Activated T-cell treated with anti-CD3 and anti-CD28 coated beads, Interleukin-2, amount 50 U/mL, for 1 hour (primary cell): ENCODE measurements around the gene SYNDIG1.

Source experiments
- DNase-seq: peaks from one replicate; pipeline ENCODE4 v3.0.0-alpha.2; 2020

The SYNDIG1 gene

DNA sequence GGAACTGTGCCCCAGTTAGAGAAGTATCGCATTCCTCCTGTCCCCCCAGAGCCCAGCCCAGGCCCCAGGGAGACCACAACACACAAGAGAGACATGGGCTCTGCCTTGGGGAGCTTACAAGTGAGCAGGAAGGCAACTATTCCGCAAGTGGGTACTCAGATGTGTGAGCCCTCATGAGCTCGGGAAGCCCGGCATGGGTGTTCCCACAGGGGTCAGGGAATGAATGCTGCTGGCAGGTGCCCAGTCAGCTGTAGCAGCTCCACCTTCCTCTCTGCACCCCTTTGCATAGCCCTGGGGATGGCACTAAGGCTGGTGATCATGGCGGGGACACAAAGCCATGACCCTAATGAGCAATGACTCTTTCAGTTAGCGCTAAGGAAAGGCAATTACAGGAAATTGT lies 194.1 kb downstream of the SYNDIG1 start:
- DNase-seq = no peak

GRCh38 chr20:24664266-24664986 lies 195.0 kb downstream of the SYNDIG1 start:
- DNase-seq = no peak

DNA sequence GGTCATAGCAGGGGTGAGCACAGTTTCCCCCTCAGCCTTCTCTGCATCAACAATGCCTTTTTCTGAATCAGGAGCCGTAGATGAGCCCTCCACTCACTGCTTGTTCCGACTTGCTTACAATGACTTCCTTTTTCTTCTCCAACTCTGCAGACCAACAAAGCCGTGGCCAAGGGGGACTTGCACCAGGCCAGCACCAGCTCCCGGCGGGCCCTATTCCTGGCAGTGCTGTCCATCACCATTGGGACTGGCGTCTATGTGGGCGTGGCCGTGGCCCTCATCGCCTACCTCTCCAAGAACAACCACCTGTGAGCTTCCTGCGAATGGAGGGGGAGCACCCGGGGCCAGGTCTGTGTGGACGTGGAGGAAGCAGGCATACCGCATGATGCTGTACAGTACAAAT lies 195.8 kb downstream of the SYNDIG1 start:
- DNase-seq = no peak

DNA sequence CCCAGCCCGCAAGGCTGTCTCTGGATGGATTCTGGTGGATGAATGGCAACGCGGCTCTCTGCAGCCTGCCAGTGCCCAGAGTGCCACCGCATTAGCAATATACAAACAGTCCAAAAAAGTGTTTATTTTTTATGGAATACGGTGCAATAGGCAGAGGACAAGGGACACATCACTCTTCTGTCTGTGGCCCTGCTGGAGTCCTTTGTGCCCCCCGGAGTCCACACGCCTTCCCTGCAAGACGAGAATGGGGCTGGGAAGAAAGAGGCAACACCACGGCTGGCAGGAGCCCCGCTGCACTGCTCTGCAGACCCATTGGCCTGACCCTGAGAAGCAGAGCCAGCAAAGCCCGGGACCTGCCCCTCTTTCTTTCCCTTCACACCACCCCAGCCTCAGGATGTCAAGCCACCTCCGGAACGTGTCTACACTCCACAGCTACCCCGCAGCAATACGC lies 196.3 kb downstream of the SYNDIG1 start:
- DNase-seq = no peak

GRCh38 chr20:24667689-24668383 lies 198.4 kb downstream of the SYNDIG1 start:
- DNase-seq = no peak

DNA sequence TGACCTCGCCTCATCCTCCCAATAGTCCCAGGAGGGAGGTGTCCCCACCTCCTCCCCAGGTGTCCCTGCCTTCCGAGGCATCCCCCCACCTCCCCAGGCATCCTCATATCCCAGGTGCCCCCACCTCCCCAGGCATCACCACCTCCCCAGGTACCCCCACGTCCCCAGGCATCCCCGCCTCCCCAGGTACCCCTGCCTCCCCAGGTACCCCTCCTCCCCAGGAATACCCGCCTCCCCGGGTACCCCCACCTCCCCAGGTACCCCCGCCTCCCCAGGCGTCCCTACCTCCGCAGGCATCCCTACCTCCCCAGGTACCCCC lies 198.9 kb downstream of the SYNDIG1 start:
- no peak for DNase-seq

DNA sequence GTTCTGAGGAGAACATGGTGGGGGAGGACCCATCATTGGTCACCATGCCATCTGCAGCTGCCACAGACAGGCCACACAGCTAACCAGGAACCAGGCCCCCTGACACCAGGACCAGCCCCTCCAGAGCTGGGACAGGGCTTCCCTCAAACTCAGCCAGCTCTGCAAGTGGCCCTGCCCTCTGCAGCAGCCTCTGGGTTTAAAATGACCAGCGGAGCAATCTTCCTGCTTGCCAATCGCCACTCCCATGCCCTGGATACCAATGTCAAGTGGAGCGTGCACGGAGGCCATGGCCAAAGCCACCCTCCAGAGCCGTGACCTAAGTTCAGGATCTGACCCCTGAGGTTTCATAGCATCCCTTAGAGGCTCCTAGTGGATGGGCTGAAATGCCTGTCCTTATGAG lies 199.4 kb downstream of the SYNDIG1 start:
- DNase-seq = no peak

- DNase-seq = no peak
Measured at GRCh38 chr20:24669701-24670100, 200.3 kb downstream of the SYNDIG1 start.

- DNase-seq = no peak
Measured at GRCh38 chr20:24670341-24670872, 201.0 kb downstream of the SYNDIG1 start.

GRCh38 chr20:24670981-24671380 lies 201.6 kb downstream of the SYNDIG1 start:
- no peak for DNase-seq

- DNase-seq = no peak
Measured at GRCh38 chr20:24672181-24672880, 202.9 kb downstream of the SYNDIG1 start.

GRCh38 chr20:24672886-24673677 lies 203.7 kb downstream of the SYNDIG1 start:
- DNase-seq = no peak

DNA sequence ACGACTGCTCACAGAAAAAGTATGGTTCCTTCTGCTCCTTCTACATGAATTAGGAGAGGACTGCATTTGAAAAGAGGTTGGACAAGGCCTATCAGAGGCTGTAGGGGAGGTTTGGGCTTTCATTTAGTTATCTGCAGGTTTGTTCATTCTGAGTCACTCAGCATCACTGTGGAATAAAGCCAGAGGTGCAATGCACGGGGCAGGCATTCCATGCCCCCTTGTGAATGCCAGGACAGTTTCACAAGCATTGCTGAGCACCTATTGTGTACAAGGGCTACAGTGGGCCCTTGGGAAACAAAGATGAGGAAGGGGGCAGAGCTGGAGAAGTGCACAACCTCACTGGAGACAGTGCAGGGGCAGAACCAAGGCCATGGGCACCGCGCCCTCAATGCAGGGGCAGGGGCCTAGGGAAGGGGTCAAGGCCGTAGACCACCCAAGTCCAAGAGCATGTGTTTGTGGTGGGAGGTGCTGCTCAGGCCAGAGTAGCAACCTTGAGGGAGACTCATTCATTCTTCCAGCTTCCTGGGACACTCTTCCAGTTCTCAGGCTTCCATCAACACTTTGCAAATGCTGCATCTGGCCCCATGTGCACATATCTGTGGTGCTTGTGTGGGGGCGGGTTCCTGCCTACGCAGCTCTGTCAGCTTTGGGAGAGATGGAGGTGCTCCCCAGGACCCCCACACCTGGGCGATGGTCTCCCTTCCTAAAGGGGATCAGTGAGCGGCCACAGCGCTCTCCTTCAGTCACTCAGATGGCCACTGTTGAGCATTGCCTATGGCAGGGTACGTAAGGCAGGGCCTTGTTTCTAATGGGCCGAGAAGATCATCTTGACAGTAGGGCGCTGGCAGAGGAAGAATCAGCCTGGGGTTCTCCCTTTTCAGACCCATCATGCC lies 204.5 kb downstream of the SYNDIG1 start:
- DNase-seq = no peak

DNA sequence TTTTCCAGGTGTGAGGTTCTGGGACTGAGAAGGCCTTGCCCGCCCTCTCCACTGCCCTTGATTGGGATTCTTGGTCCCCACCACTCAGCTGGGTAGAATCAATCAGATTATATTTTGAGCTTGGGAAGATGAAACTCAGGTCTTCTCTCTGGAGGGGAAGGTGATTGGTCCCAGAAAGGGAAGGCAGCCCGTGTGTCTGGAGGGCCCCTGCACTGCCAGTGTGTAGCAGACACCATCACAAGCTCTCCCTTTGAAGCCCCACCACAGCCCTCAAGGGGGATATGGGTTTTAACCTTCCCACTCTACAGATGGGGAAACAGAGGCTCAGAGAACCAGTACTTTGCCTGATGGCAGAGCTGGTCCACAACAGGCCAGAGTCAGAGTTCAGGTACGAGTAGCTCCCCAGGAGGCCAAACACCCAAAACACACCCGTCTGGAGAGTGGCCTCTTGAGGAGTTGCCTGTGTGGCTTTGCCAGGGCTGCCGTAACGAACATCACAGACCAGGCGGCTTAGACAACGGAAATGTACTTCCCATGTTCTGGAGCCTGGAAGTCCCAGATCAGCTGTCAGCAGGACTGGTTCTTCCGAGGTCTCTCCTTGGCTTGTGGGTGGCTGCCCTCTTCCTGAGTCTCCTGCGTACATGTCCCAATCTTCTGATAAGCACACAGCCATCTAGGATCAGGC lies 205.6 kb downstream of the SYNDIG1 start:
- no peak for DNase-seq

- DNase-seq = no peak
Measured at GRCh38 chr20:24675651-24676352, 206.4 kb downstream of the SYNDIG1 start.

DNA sequence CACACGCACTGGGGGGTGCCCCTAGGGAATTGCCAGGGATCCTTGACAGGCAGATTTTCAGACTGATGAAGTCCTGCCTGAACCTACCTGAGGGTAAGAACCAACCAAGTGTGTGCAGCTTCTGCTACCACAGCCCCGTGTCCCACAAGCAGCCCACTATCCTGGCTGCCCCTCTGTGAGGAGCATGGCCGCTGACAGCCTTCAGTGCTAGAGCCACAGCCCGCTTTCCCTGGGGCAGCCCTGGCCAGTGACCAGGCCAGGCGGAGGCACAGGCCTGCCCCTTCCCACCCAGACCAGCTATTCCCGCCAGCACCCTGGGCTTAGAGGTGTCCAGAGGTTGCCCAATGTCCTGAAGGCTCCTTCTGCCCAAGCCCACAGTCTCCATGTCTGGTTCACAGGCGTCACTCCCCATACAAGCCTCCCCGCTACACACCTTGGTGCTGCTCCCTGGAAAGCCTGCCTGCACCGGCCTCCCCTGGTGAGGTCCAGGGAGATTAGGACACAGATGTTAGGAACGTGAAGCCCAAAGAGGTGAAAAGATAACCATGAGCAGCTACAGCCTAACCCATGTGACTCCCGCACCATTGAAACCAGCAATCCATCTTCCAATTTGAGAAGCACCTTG lies 207.0 kb downstream of the SYNDIG1 start:
- no peak for DNase-seq

GRCh38 chr20:24676978-24677370 lies 207.5 kb downstream of the SYNDIG1 start:
- no peak for DNase-seq

- no peak for DNase-seq
Measured at GRCh38 chr20:24677626-24678315, 208.3 kb downstream of the SYNDIG1 start.

GRCh38 chr20:24678351-24679106 lies 209.1 kb downstream of the SYNDIG1 start:
- DNase-seq = no peak
